ENCODE measurements around the gene OR2M5. TPM values are rescaled to one million over a fixed set of nuclear protein-coding genes. Genes with fewer than 3 reads are reported as not detected.

OR2M5 gene
- total and polyA plus RNA-seq, 10 of the 15 experiments (the other 5 are each of a cell fraction or from before 2014, with no cell fraction given): not detected

GRCh38 chr1:248165186-248165585, 20.2 kb downstream of the OR2M5 start:
- Histone ChIP-seq H3K4me2 (ENCODE audit: control insufficient read depth, insufficient read depth) (no peak overlapping the region), H3K9ac (ENCODE audit: control insufficient read depth, insufficient read depth, low read length) (no peak overlapping the region), H4K20me1 (ENCODE audit: control insufficient read depth, insufficient read depth) (no peaks in the 10 kb centered on the region), H2AFZ (ENCODE audit: control insufficient read depth, low read depth, low read length) (no peak overlapping the region), H3K27ac (ENCODE audit: control insufficient read depth, insufficient read depth) (no peak overlapping the region), H3K9me3 (replicated peaks; ENCODE audit: control insufficient read depth, insufficient read depth, low read length) (no peaks in the 10 kb centered on the region), H3K4me3 (no peak overlapping the region), H3K79me2 (ENCODE audit: control insufficient read depth, insufficient read depth, low read length) (no peaks in the 10 kb centered on the region), H3K36me3 (ENCODE audit: control insufficient read depth in 2 of 2, insufficient read depth in 2 of 2, low read length in 1 of 2) (no peaks in the 10 kb centered on the region), H3K27me3 (replicated peaks in 1 of 2; ENCODE audit: control insufficient read depth in 2 of 2, insufficient read depth in 2 of 2, low read length in 1 of 2) (no peaks in the 10 kb centered on the region), H3K4me1 (ENCODE audit: control insufficient read depth, insufficient read depth, low read length) (no peaks in the 10 kb centered on the region)
- no peak for DNase-seq (ENCODE audit: low read depth, low spot score)
- in situ Hi-C loops (cut with MboI): no loop called here
- no TSS peak for BruUV-seq (replicated peaks)
- WGBS (ENCODE audit: insufficient coverage, insufficient replicate concordance, low lambda C conversion rate, missing lambda C conversion rate): 44% methylated on average over 14 of the region's 14 CpGs
- POLR2A ChIA-PET: no interaction called here
- intact Hi-C loops (cut with micrococcal nuclease; ENCODE audit: unreplicated experiment): no loop called here
- CTCF ChIA-PET: no interaction called here
- ATAC-seq: no peak
- SMC1A ChIA-PET (ENCODE audit: uncharacterized antibody, unreplicated experiment): no interaction called here
- FAIRE-seq: no peak
- RAD21 ChIA-PET (ENCODE audit: unreplicated experiment): no interaction called here
- TF ChIP-seq PML (IDR thresholded peaks at IDR 0.05; ENCODE audit: low read length) (no peak), HDGF (IDR thresholded peaks at IDR 0.05) (no peak), CREM (IDR thresholded peaks at IDR 0.05; ENCODE audit: low read depth) (no peak), JUND (IDR thresholded peaks at IDR 0.05; ENCODE audit: low read depth, low read length) (no peak), RB1 (IDR thresholded peaks at IDR 0.05; ENCODE audit: borderline replicate concordance) (no peak), TCF3 (IDR thresholded peaks at IDR 0.05; ENCODE audit: borderline replicate concordance, insufficient read depth, low read depth, low read length) (no peak), PAX5 (IDR thresholded peaks at IDR 0.05; ENCODE audit: borderline replicate concordance, low read depth, low read length) (no peak), BHLHE40 (IDR thresholded peaks at IDR 0.05; ENCODE audit: borderline replicate concordance in 1 of 2, low read depth in 2 of 2, low read length in 1 of 2) (no peak), MYB (IDR thresholded peaks at IDR 0.05; ENCODE audit: borderline replicate concordance, low read depth, low read length) (no peak), CBFB (IDR thresholded peaks at IDR 0.05; ENCODE audit: low read depth) (no peak), IRF4 (IDR thresholded peaks at IDR 0.05; ENCODE audit: low read depth, low read length) (no peak), CHD2 (IDR thresholded peaks at IDR 0.05; ENCODE audit: borderline replicate concordance, low read depth, low read length) (no peak), TCF7 (IDR thresholded peaks at IDR 0.05; ENCODE audit: borderline replicate concordance) (no peak), EED (IDR thresholded peaks at IDR 0.05; ENCODE audit: low read depth) (no peak), RELA (IDR thresholded peaks at IDR 0.05; ENCODE audit: borderline replicate concordance, partially characterized antibody) (no peak)

All from GM12878 (cell line).